IMR-90 (cell line): ENCODE measurements around the gene PSMD6. TPM values are rescaled to one million over a fixed set of nuclear protein-coding genes. Genes with fewer than 3 reads are reported as not detected.

ENCODE experiments used
- ATAC-seq: fragments of 200-7000 bp; cut with Tn5 transposase; 2 replicates; pipeline ENCODE4 v1.9.1; 2020; ENCODE audit warnings: low read depth, mild to moderate bottlenecking, moderate library complexity
- BruUV-seq: library from RNA; stranded (reverse); fragments of 400-500 nt; replicated peaks from 2 replicates; lab custom pipeline; 2021; lab: Mats Ljungman, UMichigan
- CTCF ChIA-PET: fragments of 300-600 bp; formaldehyde crosslinking; extraction: SDS; loops from one replicate; lab custom pipeline; 2021; ENCODE audit warnings: antibody characterized with exemption; lab: Yijun Ruan, JAX
- POLR2A ChIA-PET: fragments of 300-600 bp; sonication (Branson Sonifier 250); formaldehyde crosslinking; loops from one replicate; lab custom pipeline; 2022; ENCODE audit warnings: antibody characterized with exemption; ENCODE audit not compliant: unreplicated experiment; lab: Charles Lee
- DNase-seq: peaks from one replicate; pipeline ENCODE4 v3.0.0; 2013
- H2AFZ ChIP-seq: replicated peaks from 2 replicates; pipeline ENCODE3; 2013; ENCODE audit warnings: low read length, mild to moderate bottlenecking; ENCODE audit not compliant: poor library complexity
- H2AK5ac ChIP-seq: 2 replicates; pipeline ENCODE4 v1.6.1; 2013; ENCODE audit warnings: low read depth, low read length, inconsistent platforms
- H2AK9ac ChIP-seq: replicated peaks from 2 replicates; pipeline ENCODE3; 2013; ENCODE audit warnings: mild to moderate bottlenecking, low read depth, low read length, moderate library complexity; ENCODE audit not compliant: poor library complexity
- H2BK120ac ChIP-seq: 2 replicates; pipeline ENCODE4 v1.6.1; 2013; ENCODE audit warnings: low read depth, low read length, inconsistent platforms
- H2BK15ac ChIP-seq: 3 replicates; pipeline ENCODE4 v1.6.1; 2013; ENCODE audit warnings: low read depth, low read length, inconsistent platforms
- H2BK20ac ChIP-seq: 2 replicates; pipeline ENCODE4 v1.6.1; 2013; ENCODE audit warnings: low read depth, mild to moderate bottlenecking, inconsistent platforms, low read length, moderate library complexity
- H2BK5ac ChIP-seq: 2 replicates; pipeline ENCODE4 v1.6.1; 2013; ENCODE audit warnings: mild to moderate bottlenecking, low read depth, low read length, inconsistent platforms; ENCODE audit not compliant: poor library complexity, severe bottlenecking
- H3K14ac ChIP-seq: replicated peaks from 2 replicates; pipeline ENCODE4 v1.6.1; 2013; ENCODE audit warnings: low read depth, low read length, inconsistent platforms
- H3K18ac ChIP-seq: 2 replicates; pipeline ENCODE4 v1.6.1; 2013; ENCODE audit warnings: low read depth, low read length, control low read depth
- H3K23ac ChIP-seq: 2 replicates; pipeline ENCODE4 v1.6.1; 2013; ENCODE audit warnings: low read depth, low read length, inconsistent platforms
- H3K27ac ChIP-seq: 2 replicates; pipeline ENCODE4 v1.5.1; 2013; ENCODE audit warnings: mild to moderate bottlenecking, control low read depth, low read length; ENCODE audit not compliant: insufficient read depth
- H3K27me3 ChIP-seq: 2 replicates; pipeline ENCODE4 v1.6.1; 2013; ENCODE audit warnings: low read length; ENCODE audit not compliant: control insufficient read depth, insufficient read depth
- H3K36me3 ChIP-seq: 2 replicates; pipeline ENCODE4 v1.6.1; 2013; ENCODE audit warnings: low read length, mixed read lengths; ENCODE audit not compliant: control insufficient read depth, insufficient read depth
- H3K4ac ChIP-seq: 2 replicates; pipeline ENCODE4 v1.6.1; 2013; ENCODE audit warnings: low read depth, low read length, inconsistent platforms
- H3K4me1 ChIP-seq: 2 replicates; pipeline ENCODE4 v1.6.1; 2013; ENCODE audit warnings: low read length, mixed read lengths; ENCODE audit not compliant: control insufficient read depth, insufficient read depth
- H3K4me2 ChIP-seq: 2 replicates; pipeline ENCODE4 v1.6.1; 2013; ENCODE audit warnings: low read depth, mild to moderate bottlenecking, control low read depth, low read length, moderate library complexity
- H3K4me3 ChIP-seq: 2 replicates; pipeline ENCODE4 v1.5.1; 2013; ENCODE audit warnings: low read depth, mild to moderate bottlenecking, control low read depth, low read length, moderate library complexity; ENCODE audit not compliant: insufficient read depth
- H3K56ac ChIP-seq: 2 replicates; pipeline ENCODE4 v1.6.1; 2013; ENCODE audit warnings: low read length, inconsistent platforms; ENCODE audit not compliant: insufficient read depth; ENCODE audit errors: extremely low read depth
- H3K79me1 ChIP-seq, 2 experiments: 2 replicates each; pipeline ENCODE4 v1.6.1; 2013; ENCODE audit warnings: low read length in 2 of 2, inconsistent platforms in 1 of 2, low read depth in 1 of 2
- H3K9ac ChIP-seq: 2 replicates; pipeline ENCODE4 v1.6.1; 2013; ENCODE audit warnings: low read depth, low read length, control low read depth
- H3K9me1 ChIP-seq: 2 replicates; pipeline ENCODE4 v1.6.1; 2013; ENCODE audit warnings: low read length, inconsistent platforms; ENCODE audit not compliant: insufficient read depth
- H3K9me3 ChIP-seq: 2 replicates; pipeline ENCODE4 v1.6.1; 2013; ENCODE audit warnings: low read length; ENCODE audit not compliant: control insufficient read depth, insufficient read depth
- H4K20me1 ChIP-seq: 2 replicates; pipeline ENCODE4 v1.6.1; 2013; ENCODE audit warnings: low read length, inconsistent platforms; ENCODE audit not compliant: insufficient read depth
- H4K5ac ChIP-seq: 2 replicates; pipeline ENCODE4 v1.6.1; 2013; ENCODE audit warnings: mild to moderate bottlenecking, low read depth, low read length, control low read depth
- H4K8ac ChIP-seq, 2 experiments: 2 replicates each; pipeline ENCODE4 v1.6.1; 2013; ENCODE audit warnings: low read depth in 2 of 2, low read length in 2 of 2, control low read depth in 1 of 2, inconsistent platforms in 1 of 2
- H4K91ac ChIP-seq: 2 replicates; pipeline ENCODE4 v1.6.1; 2013; ENCODE audit warnings: low read depth, low read length, inconsistent platforms; ENCODE audit not compliant: insufficient read depth
- CHD1 ChIP-seq: IDR thresholded peaks from 2 replicates; pipeline ENCODE4 v1.6.1; 2012; ENCODE audit warnings: low read depth, low read length, improper control_type of control experiment
- CTCF ChIP-seq: conservative IDR thresholded peaks from 2 replicates; pipeline ENCODE4 v1.5.1; 2012; ENCODE audit warnings: mild to moderate bottlenecking, low read depth, low read length, improper control_type of control experiment
- FOS ChIP-seq: fragments of 150-350 bp; IDR thresholded peaks from 2 replicates; pipeline ENCODE4 v1.6.1; 2016; ENCODE audit warnings: low read depth, low read length
- MAFK ChIP-seq: IDR thresholded peaks from 2 replicates; pipeline ENCODE4 v1.6.1; 2012; ENCODE audit warnings: low read depth, low read length, improper control_type of control experiment
- POLR2A ChIP-seq: IDR thresholded peaks from 2 replicates; pipeline ENCODE4 v1.6.1; 2012; ENCODE audit warnings: mild to moderate bottlenecking, low read depth, low read length
- RAD21 ChIP-seq: IDR thresholded peaks from 2 replicates; pipeline ENCODE4 v1.6.1; 2012; ENCODE audit warnings: low read length, improper control_type of control experiment
- RCOR1 ChIP-seq: IDR thresholded peaks from 2 replicates; pipeline ENCODE4 v1.6.1; 2012; ENCODE audit warnings: mild to moderate bottlenecking, low read length, improper control_type of control experiment; ENCODE audit not compliant: insufficient replicate concordance
- SMC3 ChIP-seq: fragments of 150-350 bp; IDR thresholded peaks from 2 replicates; pipeline ENCODE4 v1.6.1; 2016; ENCODE audit warnings: low read depth, mild to moderate bottlenecking, antibody characterized with exemption, low read length, moderate library complexity
- WGBS, 2 experiments: methylation state at CpG; one replicate each; pipeline versions ENCODE4 v1.1.5 to v1.1.7; 2013; ENCODE audit warnings: missing lambda C conversion rate in 2 of 2; ENCODE audit not compliant: insufficient read length in 1 of 2; ENCODE audit errors: extremely low coverage in 2 of 2; 5-methylcytosine and 5-hydroxymethylcytosine counted together
- dilution Hi-C: fragments of 300-500 bp; cut with HindIII; formaldehyde crosslinking; loops from one replicate; pipeline ENCODE4 v1.14.3; 2018; ENCODE audit warnings: low sequenced_read_pairs; ENCODE audit not compliant: unreplicated experiment
- in situ Hi-C: fragments of 300-500 bp; cut with MboI; formaldehyde crosslinking; loops from 3 replicates; pipeline ENCODE4 v1.14.3; 2019; ENCODE audit warnings: low sequenced_read_pairs, inconsistent platforms, mixed read lengths
- intact Hi-C: fragments of 100-400 bp; cut with micrococcal nuclease; formaldehyde crosslinking; loops from 2 replicates; pipeline ENCODE4 v1.10.0; 2022
- polyA plus RNA-seq, 3 experiments: library from polyadenylated mRNA; depleted of rRNA; stranded (reverse); fragments of >200 nt; gene quantifications; 2 replicates each; pipeline ENCODE4 v1.2.3, GENCODE V29; 2012; ENCODE audit warnings: low replicate concordance in 1 of 3
- total RNA-seq: library from RNA; depleted of rRNA; stranded (reverse); fragments of >200 nt; gene quantifications from 2 replicates; pipeline ENCODE4 v1.2.3, GENCODE V29; 2012

PSMD6 gene
- total and polyA plus RNA-seq, 2 of the 4 experiments (the other 2 are of a cell fraction): 86.6 to 91.8 TPM

GRCh38 chr3:64030741-64031140 is 7.4 kb upstream of the PSMD6 start:
- Histone ChIP-seq H3K4me2 (peak overlapping the region; percentile 65), H2BK20ac (peak overlapping the region; percentile 5; the same call in 1 of the 2 replicates), H3K27me3 (peaks cover 4% of the 10 kb centered on the region), H4K8ac (peak overlapping the region; percentile 8 to 50; a peak in 3 of 4 replicates), H3K56ac (0 out of 2 replicates have a peak overlapping the region, but pooled peaks have one; percentile 5), H2AK9ac (no peak overlapping the region), H4K5ac (no peak overlapping the region), H4K20me1 (no peaks in the 10 kb centered on the region), H2AFZ (peak overlapping the region; percentile 82), H2BK5ac (no peak overlapping the region), H2BK15ac (peak overlapping the region; percentile 26; the same call in 1 of the 3 replicates), H3K14ac (no peak overlapping the region), H3K9ac (no peak overlapping the region), H3K4me3 (peak overlapping the region; percentile 20; the same call in 1 of the 2 replicates), H3K4me1 (peaks cover 3% of the 10 kb centered on the region; the same call in 1 of the 2 replicates), H3K23ac (no peak overlapping the region), H3K9me3 (no peaks in the 10 kb centered on the region; the same call in 1 of the 2 replicates), H3K36me3 (no peaks in the 10 kb centered on the region), H3K79me1 (no peaks in the 10 kb centered on the region), H3K9me1 (no peaks in the 10 kb centered on the region), H3K27ac (no peak overlapping the region), H4K91ac (peak overlapping the region; percentile 43; the same call in 1 of the 2 replicates), H2BK120ac (peak overlapping the region; percentile 21; the same call in 1 of the 2 replicates), H3K4ac (peak overlapping the region; percentile 12), H3K18ac (no peak overlapping the region), H2AK5ac (no peak overlapping the region)
- CTCF ChIA-PET: interaction anchor here (0.6 to 1.6 kb wide), 13 partner anchors 75 to 457 kb away, joined by 3 to 6 read pairs (median 3); no protein-coding TSS in a partner anchor
- WGBS, 2 experiments: 5% methylated on average over 8 of the region's 16 CpGs; no CpG with 5 or more reads in 1 of the 2 experiments
- TF ChIP-seq FOS (no peak), CTCF (peak; percentile 90), MAFK (peak; percentile 38), RAD21 (peak; percentile 97), POLR2A (peak; percentile 52; the same call in 1 of the 2 replicates), CHD1 (0 out of 2 replicates have a peak, but pooled peaks have one; percentile 68), RCOR1 (no peak), SMC3 (peak; percentile 97)
- in situ Hi-C loops (loop anchor here (25.0 kb wide), 1 partner anchor 182 kb away; no protein-coding TSS in a partner anchor), dilution Hi-C loops (loop anchor here (25.0 kb wide), 1 partner anchor 432 kb away; no protein-coding TSS in a partner anchor), intact Hi-C loops (loop anchor here (1.0 to 5.0 kb wide), 6 partner anchors 112 to 454 kb away; partner anchors contain the start of gene PRICKLE2)
- no TSS peak for BruUV-seq
- peak; percentile 60 for DNase-seq
- POLR2A ChIA-PET: no interaction called here
- ATAC-seq: peak; percentile 97
